Lung (tissue), 12 donors: ENCODE data around the gene SKOR2. TPM values are rescaled to one million over a fixed set of nuclear protein-coding genes. Genes with fewer than 3 reads are reported as not detected.

Experiments
- ATAC-seq: fragments of 200-7000 bp; cut with Tn5 transposase; one replicate; pipeline ENCODE4 v1.9.1; 2020; ENCODE audit warnings: moderate number of reproducible peaks; ENCODE audit not compliant: insufficient read depth, low FRiP score
- DNase-seq, 3 donors: peaks; one replicate each; pipeline ENCODE4 v3.0.0-alpha.2; 2013 to 2017
- H3K27ac ChIP-seq, 2 donors: one replicate each; pipeline ENCODE4 v1.5.1; 2013; ENCODE audit warnings: mild to moderate bottlenecking in 2 of 2, moderate library complexity in 2 of 2, control low read depth in 1 of 2, inconsistent platforms in 1 of 2, low read depth in 1 of 2, low read length in 1 of 2
- H3K27me3 ChIP-seq, 3 donors: one replicate each; pipeline ENCODE4 v1.5.1; 2013; ENCODE audit warnings: low read length in 2 of 3; ENCODE audit not compliant: control insufficient read depth in 3 of 3, insufficient read depth in 3 of 3
- H3K36me3 ChIP-seq, 4 donors: one replicate each; pipeline ENCODE4 v1.5.1; 2013; ENCODE audit warnings: low read length in 4 of 4, mild to moderate bottlenecking in 1 of 4, moderate library complexity in 1 of 4; ENCODE audit not compliant: control insufficient read depth in 4 of 4, insufficient read depth in 4 of 4
- H3K4me1 ChIP-seq, 5 donors: one replicate each; pipeline ENCODE4 v1.5.1; 2013; ENCODE audit warnings: low read length in 5 of 5, mild to moderate bottlenecking in 2 of 5, moderate library complexity in 1 of 5; ENCODE audit not compliant: control insufficient read depth in 5 of 5, insufficient read depth in 5 of 5
- H3K4me3 ChIP-seq: one replicate; pipeline ENCODE4 v1.5.1; 2013; ENCODE audit warnings: mild to moderate bottlenecking, control low read depth, moderate library complexity
- H3K9ac ChIP-seq, 2 donors: one replicate each; pipeline ENCODE4 v1.5.1; 2013; ENCODE audit warnings: low read length in 2 of 2, control low read depth in 1 of 2; ENCODE audit not compliant: insufficient read depth in 1 of 2
- H3K9me3 ChIP-seq, 4 donors: one replicate each; pipeline ENCODE4 v1.5.1; 2013; ENCODE audit warnings: low read length in 3 of 4, mild to moderate bottlenecking in 1 of 4, moderate library complexity in 1 of 4; ENCODE audit not compliant: control insufficient read depth in 4 of 4, insufficient read depth in 3 of 4
- WGBS, 2 donors: extraction: QIAGEN DNeasy Blood & Tissue Kit; methylation state at CpG; one replicate each; pipeline ENCODE4 v1.1.7; 2013; 5-methylcytosine and 5-hydroxymethylcytosine counted together
- polyA plus RNA-seq, 2 donors: library from polyadenylated mRNA; stranded (reverse); fragments of 200-250 nt; gene quantifications; one replicate each; pipeline ENCODE4 v1.2.1, GENCODE V29; 2013
- total RNA-seq, 2 donors: library from RNA; depleted of rRNA in 1 of 2; stranded (reverse); fragments of >200 nt in 1 of 2; gene quantifications; one replicate each; pipeline ENCODE4 v1.2.1, GENCODE V29; 2014 to 2021
- TF ChIP-seq, protein P1 (sequence below): IDR thresholded peaks from 2 replicates; pipeline ENCODE4 v1.5.1; 2012; ENCODE audit warnings: mild to moderate bottlenecking; ENCODE audit errors: control extremely low read depth, extremely low read depth
- donor health status: control.
- donor health status: control.
- donor health status: Bipolar disorder and iron deficiency.
- donor health status: healthy.
- donor health status: DM: yes; HTN: yes; CAD: no.

SKOR2 gene
- total and polyA plus RNA-seq, 4 donors: not detected

DNA sequence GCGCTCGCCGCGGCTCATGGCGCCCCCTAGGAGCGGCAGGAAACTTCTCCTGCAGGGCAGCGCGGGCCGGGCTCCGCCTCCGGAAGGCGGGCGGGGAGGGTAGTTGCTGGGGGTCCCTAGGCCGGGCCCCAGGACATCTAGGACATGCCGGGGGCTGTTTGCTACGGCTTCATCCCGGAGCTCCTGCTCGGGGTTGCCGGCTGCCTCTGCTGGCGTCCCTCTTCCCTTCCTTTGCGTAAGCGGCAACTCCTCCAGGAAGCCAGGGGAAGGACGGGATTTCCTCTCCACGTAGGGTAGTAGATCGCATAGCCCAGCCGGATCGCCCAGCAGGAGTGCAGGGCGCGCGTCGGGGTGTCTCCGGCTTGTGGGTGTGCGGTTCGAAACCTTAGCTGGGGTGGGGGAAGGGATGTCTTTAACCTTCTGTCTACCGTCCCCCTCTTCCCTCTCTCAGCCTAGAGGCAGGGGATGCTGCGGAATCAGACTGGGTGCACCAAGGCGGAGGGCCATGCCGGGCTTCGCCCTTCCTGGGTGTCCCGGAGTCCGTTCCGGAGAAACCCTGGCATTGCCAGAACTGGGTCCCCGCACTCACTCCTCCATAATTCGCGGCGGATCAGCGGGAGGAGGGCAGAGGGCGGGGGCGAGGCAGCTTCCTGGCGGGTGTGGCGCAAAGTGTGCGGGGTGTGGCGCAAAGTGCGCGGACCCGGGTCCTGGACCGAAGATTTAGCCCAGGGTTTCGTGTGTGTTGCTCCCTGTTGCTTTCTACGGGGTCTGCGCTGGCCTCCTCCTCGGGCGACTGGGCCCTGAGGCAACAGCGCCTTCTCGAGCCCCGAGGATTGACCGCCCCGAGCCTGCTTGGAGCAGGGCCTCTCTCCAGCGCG lies 12.2 kb upstream of the SKOR2 start:
- H3K9me3 ChIP-seq: peaks cover 0 to 23% (median 0%) of the 10 kb centered on the region in 4 donors
- DNase-seq (no peak), ATAC-seq (no peak)
- TF ChIP-seq, protein P1, sequence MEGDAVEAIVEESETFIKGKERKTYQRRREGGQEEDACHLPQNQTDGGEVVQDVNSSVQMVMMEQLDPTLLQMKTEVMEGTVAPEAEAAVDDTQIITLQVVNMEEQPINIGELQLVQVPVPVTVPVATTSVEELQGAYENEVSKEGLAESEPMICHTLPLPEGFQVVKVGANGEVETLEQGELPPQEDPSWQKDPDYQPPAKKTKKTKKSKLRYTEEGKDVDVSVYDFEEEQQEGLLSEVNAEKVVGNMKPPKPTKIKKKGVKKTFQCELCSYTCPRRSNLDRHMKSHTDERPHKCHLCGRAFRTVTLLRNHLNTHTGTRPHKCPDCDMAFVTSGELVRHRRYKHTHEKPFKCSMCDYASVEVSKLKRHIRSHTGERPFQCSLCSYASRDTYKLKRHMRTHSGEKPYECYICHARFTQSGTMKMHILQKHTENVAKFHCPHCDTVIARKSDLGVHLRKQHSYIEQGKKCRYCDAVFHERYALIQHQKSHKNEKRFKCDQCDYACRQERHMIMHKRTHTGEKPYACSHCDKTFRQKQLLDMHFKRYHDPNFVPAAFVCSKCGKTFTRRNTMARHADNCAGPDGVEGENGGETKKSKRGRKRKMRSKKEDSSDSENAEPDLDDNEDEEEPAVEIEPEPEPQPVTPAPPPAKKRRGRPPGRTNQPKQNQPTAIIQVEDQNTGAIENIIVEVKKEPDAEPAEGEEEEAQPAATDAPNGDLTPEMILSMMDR: no peak
- H3K4me1 ChIP-seq: peaks cover 0 to 10% (median 0%) of the 10 kb centered on the region in 5 donors
- peaks cover 17 to 79% (median 59%) of the 10 kb centered on the region in 3 donors for H3K27me3 ChIP-seq
- H3K36me3 ChIP-seq: no peaks in the 10 kb centered on the region
- no peak overlapping the region for H3K27ac ChIP-seq
- WGBS, 2 donors: 3 to 4% methylated on average over 63 to 69 of the region's 69 CpGs
- H3K9ac ChIP-seq: no peak overlapping the region
- H3K4me3 ChIP-seq: no peak overlapping the region

DNA sequence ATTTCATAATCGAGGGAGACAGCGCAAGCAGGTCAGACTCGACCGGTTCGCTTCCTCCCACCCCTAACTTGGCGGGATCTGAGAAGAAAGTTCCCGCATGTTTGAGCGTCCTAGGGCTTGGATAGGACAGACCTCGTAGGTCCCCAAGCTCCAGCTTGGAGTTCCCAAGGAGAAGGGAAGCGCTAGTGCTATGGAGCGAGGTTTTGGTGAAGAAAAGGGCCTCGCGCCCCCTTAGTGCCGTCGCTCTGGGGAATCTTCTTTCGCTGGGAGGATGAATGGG lies 11.6 kb upstream of the SKOR2 start:
- Histone ChIP-seq H3K27ac (no peak overlapping the region), H3K36me3 (no peaks in the 10 kb centered on the region), H3K27me3 (peaks cover 22 to 81% (median 59%) of the 10 kb centered on the region in 3 donors), H3K9ac (no peak overlapping the region), H3K4me1 (peaks cover 0 to 10% (median 0%) of the 10 kb centered on the region in 5 donors), H3K9me3 (peaks cover 0 to 23% (median 0%) of the 10 kb centered on the region in 4 donors), H3K4me3 (no peak overlapping the region)
- DNase-seq: no peak
- TF ChIP-seq, protein P1: no peak
- ATAC-seq: no peak
- WGBS, 2 donors: 5 to 8% methylated on average over 16 of the region's 16 CpGs

DNA sequence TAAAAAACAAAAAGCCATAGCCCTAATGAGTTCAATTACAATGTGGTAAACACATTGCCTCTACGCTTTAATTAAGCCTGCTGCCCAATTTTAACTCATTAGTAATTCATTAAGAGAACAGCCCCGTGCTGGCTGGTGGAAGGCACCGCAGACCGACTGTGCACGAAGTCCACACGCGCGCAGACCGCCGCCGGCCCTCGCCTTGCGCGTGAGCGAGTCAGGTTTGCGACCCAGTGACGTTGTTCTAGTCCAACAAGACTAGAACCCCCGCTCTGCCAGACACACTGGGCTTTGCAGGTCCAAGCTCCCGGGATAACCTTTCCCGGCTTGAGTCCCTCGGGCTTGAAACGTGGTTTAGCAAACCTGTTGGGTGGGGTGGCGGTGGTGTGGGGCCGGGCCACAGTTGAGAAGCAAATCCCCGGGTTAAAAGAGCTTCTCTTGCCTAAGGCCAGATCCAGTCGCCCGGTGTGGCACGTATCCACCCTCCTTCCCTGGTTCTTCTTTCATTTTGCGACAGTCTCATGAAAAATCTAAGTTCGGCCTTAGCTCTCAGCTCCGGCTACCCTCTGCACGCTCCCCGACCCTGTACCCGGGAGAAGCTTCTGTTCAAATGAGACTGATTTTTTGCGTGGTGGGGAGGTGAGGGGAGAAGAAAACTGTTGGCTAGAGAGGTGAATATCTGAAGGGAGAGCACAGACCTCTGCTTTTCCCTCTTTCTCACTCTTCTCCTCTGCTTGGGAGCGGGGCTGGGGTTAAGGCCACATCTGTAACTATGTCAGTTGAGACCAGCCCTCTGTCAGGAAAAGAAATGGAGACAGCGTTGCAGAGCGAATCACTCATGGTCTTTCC lies 11.1 kb upstream of the SKOR2 start:
- H3K36me3 ChIP-seq: no peaks in the 10 kb centered on the region
- H3K9me3 ChIP-seq: peaks cover 0 to 23% (median 0%) of the 10 kb centered on the region in 4 donors
- H3K27ac ChIP-seq: no peak overlapping the region
- WGBS, 2 donors: 7% methylated on average over 38 of the region's 38 CpGs
- H3K9ac ChIP-seq: no peak overlapping the region
- TF ChIP-seq, protein P1: no peak
- no peak for ATAC-seq
- H3K4me3 ChIP-seq: no peak overlapping the region
- no peak for DNase-seq
- H3K27me3 ChIP-seq: peaks cover 22 to 78% (median 57%) of the 10 kb centered on the region in 3 donors
- H3K4me1 ChIP-seq: peaks cover 0 to 10% (median 0%) of the 10 kb centered on the region in 5 donors
